ENCODE measurements around the gene RIMKLA. TPM values are rescaled to one million over a fixed set of nuclear protein-coding genes. Genes with fewer than 3 reads are reported as not detected.

Gene RIMKLA
- total and polyA plus RNA-seq, 2 experiments from 2014 or later = 4.1 to 6.6 TPM

- peaks cover 5% of the 10 kb centered on the region for H3K27me3 Mint-ChIP-seq (ENCODE audit: insufficient read depth, low read depth, poor library complexity)
- DNase-seq (ENCODE audit: low spot score) = no peak
- TF ChIP-seq, protein P1, sequence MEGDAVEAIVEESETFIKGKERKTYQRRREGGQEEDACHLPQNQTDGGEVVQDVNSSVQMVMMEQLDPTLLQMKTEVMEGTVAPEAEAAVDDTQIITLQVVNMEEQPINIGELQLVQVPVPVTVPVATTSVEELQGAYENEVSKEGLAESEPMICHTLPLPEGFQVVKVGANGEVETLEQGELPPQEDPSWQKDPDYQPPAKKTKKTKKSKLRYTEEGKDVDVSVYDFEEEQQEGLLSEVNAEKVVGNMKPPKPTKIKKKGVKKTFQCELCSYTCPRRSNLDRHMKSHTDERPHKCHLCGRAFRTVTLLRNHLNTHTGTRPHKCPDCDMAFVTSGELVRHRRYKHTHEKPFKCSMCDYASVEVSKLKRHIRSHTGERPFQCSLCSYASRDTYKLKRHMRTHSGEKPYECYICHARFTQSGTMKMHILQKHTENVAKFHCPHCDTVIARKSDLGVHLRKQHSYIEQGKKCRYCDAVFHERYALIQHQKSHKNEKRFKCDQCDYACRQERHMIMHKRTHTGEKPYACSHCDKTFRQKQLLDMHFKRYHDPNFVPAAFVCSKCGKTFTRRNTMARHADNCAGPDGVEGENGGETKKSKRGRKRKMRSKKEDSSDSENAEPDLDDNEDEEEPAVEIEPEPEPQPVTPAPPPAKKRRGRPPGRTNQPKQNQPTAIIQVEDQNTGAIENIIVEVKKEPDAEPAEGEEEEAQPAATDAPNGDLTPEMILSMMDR (conservative IDR thresholded peaks at IDR 0.05; ENCODE audit: low read depth in 2 of 2) = no peak
- no peak for TF ChIP-seq EZH2 (IDR thresholded peaks at IDR 0.05; ENCODE audit: low read depth, unreplicated experiment)
- no peak for TF ChIP-seq ZNF331 (CRISPR knock-in tag; IDR thresholded peaks at IDR 0.05; ENCODE audit: low read depth)
- TF ChIP-seq STAT1 (IDR thresholded peaks at IDR 0.05; ENCODE audit: unreplicated experiment) = no peak
- no peak for TF ChIP-seq EZH2phosphoT487 (IDR thresholded peaks at IDR 0.05; ENCODE audit: unreplicated experiment)
- no peak for TF ChIP-seq ZNF114 (CRISPR knock-in tag; IDR thresholded peaks at IDR 0.05)
- no peak for TF ChIP-seq NANOG (IDR thresholded peaks at IDR 0.05; ENCODE audit: borderline replicate concordance)
- no peak for TF ChIP-seq JUNB (IDR thresholded peaks at IDR 0.05; ENCODE audit: unreplicated experiment)
- TF ChIP-seq, protein P2, sequence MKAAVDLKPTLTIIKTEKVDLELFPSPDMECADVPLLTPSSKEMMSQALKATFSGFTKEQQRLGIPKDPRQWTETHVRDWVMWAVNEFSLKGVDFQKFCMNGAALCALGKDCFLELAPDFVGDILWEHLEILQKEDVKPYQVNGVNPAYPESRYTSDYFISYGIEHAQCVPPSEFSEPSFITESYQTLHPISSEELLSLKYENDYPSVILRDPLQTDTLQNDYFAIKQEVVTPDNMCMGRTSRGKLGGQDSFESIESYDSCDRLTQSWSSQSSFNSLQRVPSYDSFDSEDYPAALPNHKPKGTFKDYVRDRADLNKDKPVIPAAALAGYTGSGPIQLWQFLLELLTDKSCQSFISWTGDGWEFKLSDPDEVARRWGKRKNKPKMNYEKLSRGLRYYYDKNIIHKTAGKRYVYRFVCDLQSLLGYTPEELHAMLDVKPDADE (IDR thresholded peaks at IDR 0.05) = no peak
- TF ChIP-seq POLR2AphosphoS5 (IDR thresholded peaks at IDR 0.05; ENCODE audit: low read depth) = no peak
- TF ChIP-seq, protein P3, sequence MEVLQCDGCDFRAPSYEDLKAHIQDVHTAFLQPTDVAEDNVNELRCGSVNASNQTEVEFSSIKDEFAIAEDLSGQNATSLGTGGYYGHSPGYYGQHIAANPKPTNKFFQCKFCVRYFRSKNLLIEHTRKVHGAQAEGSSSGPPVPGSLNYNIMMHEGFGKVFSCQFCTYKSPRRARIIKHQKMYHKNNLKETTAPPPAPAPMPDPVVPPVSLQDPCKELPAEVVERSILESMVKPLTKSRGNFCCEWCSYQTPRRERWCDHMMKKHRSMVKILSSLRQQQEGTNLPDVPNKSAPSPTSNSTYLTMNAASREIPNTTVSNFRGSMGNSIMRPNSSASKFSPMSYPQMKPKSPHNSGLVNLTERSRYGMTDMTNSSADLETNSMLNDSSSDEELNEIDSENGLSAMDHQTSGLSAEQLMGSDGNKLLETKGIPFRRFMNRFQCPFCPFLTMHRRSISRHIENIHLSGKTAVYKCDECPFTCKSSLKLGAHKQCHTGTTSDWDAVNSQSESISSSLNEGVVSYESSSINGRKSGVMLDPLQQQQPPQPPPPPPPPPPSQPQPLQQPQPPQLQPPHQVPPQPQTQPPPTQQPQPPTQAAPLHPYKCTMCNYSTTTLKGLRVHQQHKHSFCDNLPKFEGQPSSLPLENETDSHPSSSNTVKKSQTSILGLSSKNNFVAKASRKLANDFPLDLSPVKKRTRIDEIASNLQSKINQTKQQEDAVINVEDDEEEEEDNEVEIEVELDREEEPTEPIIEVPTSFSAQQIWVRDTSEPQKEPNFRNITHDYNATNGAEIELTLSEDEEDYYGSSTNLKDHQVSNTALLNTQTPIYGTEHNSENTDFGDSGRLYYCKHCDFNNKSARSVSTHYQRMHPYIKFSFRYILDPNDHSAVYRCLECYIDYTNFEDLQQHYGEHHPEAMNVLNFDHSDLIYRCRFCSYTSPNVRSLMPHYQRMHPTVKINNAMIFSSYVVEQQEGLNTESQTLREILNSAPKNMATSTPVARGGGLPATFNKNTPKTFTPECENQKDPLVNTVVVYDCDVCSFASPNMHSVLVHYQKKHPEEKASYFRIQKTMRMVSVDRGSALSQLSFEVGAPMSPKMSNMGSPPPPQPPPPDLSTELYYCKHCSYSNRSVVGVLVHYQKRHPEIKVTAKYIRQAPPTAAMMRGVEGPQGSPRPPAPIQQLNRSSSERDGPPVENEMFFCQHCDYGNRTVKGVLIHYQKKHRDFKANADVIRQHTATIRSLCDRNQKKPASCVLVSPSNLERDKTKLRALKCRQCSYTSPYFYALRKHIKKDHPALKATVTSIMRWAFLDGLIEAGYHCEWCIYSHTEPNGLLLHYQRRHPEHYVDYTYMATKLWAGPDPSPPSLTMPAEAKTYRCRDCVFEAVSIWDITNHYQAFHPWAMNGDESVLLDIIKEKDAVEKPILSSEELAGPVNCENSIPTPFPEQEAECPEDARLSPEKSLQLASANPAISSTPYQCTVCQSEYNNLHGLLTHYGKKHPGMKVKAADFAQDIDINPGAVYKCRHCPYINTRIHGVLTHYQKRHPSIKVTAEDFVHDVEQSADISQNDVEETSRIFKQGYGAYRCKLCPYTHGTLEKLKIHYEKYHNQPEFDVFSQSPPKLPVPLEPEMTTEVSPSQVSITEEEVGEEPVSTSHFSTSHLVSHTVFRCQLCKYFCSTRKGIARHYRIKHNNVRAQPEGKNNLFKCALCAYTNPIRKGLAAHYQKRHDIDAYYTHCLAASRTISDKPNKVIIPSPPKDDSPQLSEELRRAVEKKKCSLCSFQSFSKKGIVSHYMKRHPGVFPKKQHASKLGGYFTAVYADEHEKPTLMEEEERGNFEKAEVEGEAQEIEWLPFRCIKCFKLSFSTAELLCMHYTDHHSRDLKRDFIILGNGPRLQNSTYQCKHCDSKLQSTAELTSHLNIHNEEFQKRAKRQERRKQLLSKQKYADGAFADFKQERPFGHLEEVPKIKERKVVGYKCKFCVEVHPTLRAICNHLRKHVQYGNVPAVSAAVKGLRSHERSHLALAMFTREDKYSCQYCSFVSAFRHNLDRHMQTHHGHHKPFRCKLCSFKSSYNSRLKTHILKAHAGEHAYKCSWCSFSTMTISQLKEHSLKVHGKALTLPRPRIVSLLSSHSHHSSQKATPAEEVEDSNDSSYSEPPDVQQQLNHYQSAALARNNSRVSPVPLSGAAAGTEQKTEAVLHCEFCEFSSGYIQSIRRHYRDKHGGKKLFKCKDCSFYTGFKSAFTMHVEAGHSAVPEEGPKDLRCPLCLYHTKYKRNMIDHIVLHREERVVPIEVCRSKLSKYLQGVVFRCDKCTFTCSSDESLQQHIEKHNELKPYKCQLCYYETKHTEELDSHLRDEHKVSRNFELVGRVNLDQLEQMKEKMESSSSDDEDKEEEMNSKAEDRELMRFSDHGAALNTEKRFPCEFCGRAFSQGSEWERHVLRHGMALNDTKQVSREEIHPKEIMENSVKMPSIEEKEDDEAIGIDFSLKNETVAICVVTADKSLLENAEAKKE (CRISPR knock-in tag; IDR thresholded peaks at IDR 0.05) = no peak
Observed at GRCh38 chr1:42364542-42364941, 16.1 kb upstream of the RIMKLA start.

More at GRCh38 chr1:42364542-42364941, 16.1 kb upstream of the RIMKLA start:
- Histone ChIP-seq H3K27ac (ENCODE audit: low read depth) (no peak overlapping the region), H3K4me3 (no peak overlapping the region), H3K79me2 (replicated peaks; ENCODE audit: insufficient read depth) (no peaks in the 10 kb centered on the region), H3F3A (replicated peaks; ENCODE audit: low read depth) (no peaks in the 10 kb centered on the region), H3K36me3 (ENCODE audit: insufficient read depth) (no peaks in the 10 kb centered on the region), H3K27me3 (ENCODE audit: insufficient read depth) (no peaks in the 10 kb centered on the region), H4K20me1 (replicated peaks; ENCODE audit: insufficient read depth) (no peaks in the 10 kb centered on the region), H3K4me1 (ENCODE audit: insufficient read depth) (no peaks in the 10 kb centered on the region), H2AFZ (no peak overlapping the region; the same call in 1 of the 2 replicates), H3K9me2 (ENCODE audit: insufficient read depth) (peaks cover 3% of the 10 kb centered on the region; the same call in 1 of the 2 replicates), H3K4me2 (no peak overlapping the region)
- Mint-ChIP-seq H3K36me3 (ENCODE audit: low read depth) (no peaks in the 10 kb centered on the region), H3K4me3 (no peak overlapping the region), H3K27ac (no peak overlapping the region), H3K4me1 (peaks cover 4% of the 10 kb centered on the region; the same call in 2 of the 3 replicates), H3K9me3 (no peaks in the 10 kb centered on the region)
- ATAC-seq = no peak

All from GM23338 (cell line).